Adrenal gland (tissue), 12 donors: Measurements from ENCODE around the gene PPAN. TPM values are rescaled to one million over a fixed set of nuclear protein-coding genes. Genes with fewer than 3 reads are reported as not detected.

Experiments used
- DNase-seq, 7 donors: peaks; one replicate each; pipeline ENCODE4 v3.0.0-alpha.2; 2019 to 2020
- H3K27ac ChIP-seq, 5 donors: fragments of 200-600 bp; sonication (generic) in 4 of 5; 1 replicate in 3 of 5; 2 replicates in 2 of 5; pipeline versions ENCODE4 v1.5.1 to v1.8.0; 2016 to 2020; ENCODE audit warnings: mild to moderate bottlenecking in 1 of 5
- H3K27me3 ChIP-seq: fragments of 200-600 bp; 2 replicates; pipeline ENCODE4 v1.8.0; 2021
- H3K36me3 ChIP-seq, 2 donors: fragments of 200-600 bp; replicated peaks in 1 of 2; 1 replicate in 1 of 2; 2 replicates in 1 of 2; pipeline versions ENCODE4 v1.5.1 to v1.8.0; 2018 to 2022
- H3K4me1 ChIP-seq, 2 donors: fragments of 200-600 bp; replicated peaks in 1 of 2; 1 replicate in 1 of 2; 2 replicates in 1 of 2; pipeline versions ENCODE4 v1.5.1 to v1.8.0; 2018 to 2021
- H3K4me3 ChIP-seq, 4 donors: fragments of 200-600 bp; sonication (generic) in 3 of 4; one replicate each; pipeline ENCODE4 v1.5.1; 2016 to 2018
- H3K9me3 ChIP-seq, 3 donors: fragments of 200-600 bp; sonication (generic) in 1 of 3; replicated peaks in 1 of 3; 1 replicate in 2 of 3; 2 replicates in 1 of 3; pipeline versions ENCODE4 v1.5.1 to v1.8.0; 2016 to 2021
- CTCF ChIP-seq, 6 experiments: fragments of 450-650 bp in 4 of 6; fragments of 200-600 bp in 2 of 6; sonication (generic) in 1 of 6; IDR thresholded peaks; 1 replicate in 5 of 6; 2 replicates in 1 of 6; pipeline versions ENCODE4 v1.5.1 to v1.8.0; 2016 to 2021; ENCODE audit warnings: antibody characterized with exemption in 6 of 6, mild to moderate bottlenecking in 2 of 6, moderate library complexity in 1 of 6
- POLR2A ChIP-seq, 2 donors: fragments of 450-650 bp; IDR thresholded peaks; one replicate each; pipeline ENCODE4 v1.6.1; 2017; ENCODE audit warnings: antibody characterized with exemption in 2 of 2, mild to moderate bottlenecking in 2 of 2, moderate library complexity in 1 of 2
- WGBS, 4 donors: extraction: QIAGEN DNeasy Blood & Tissue Kit in 2 of 4; methylation state at CpG; one replicate each; pipeline versions ENCODE4 v1.1.5 to v1.1.7; 2013 to 2017; 5-methylcytosine and 5-hydroxymethylcytosine counted together
- intact Hi-C, 2 donors: fragments of 100-400 bp; cut with DNase I; formaldehyde crosslinking; loops; one replicate each; pipeline versions ENCODE4 v1.14.1 to v1.15.0; 2022 to 2023
- polyA plus RNA-seq, 3 donors: library from polyadenylated mRNA; stranded (reverse); fragments of 200-250 nt in 2 of 3; fragments of 350-450 nt in 1 of 3; fragmentation: Illumina TruSeq in 1 of 3; extraction: RNeasy Lipid Tissue Mini Kit (QIAGEN cat#74804) in 1 of 3; gene quantifications; one replicate each; pipeline ENCODE4 v1.2.3, GENCODE V29; 2013 to 2014
- total RNA-seq, 9 donors: library from RNA; depleted of rRNA in 4 of 9; stranded (reverse); fragments of >200 nt in 4 of 9; fragments of 120-200 nt in 1 of 9; fragmentation: NEBNext Ultra II Directional in 1 of 9; extraction: Animal tissue kit (Norgen Biotek cat#: 25700) in 1 of 9; gene quantifications; one replicate each; pipeline versions ENCODE4 v1.1.0 to v1.2.4, GENCODE V29; 2013 to 2023
- donor health status: healthy with polysubstance abuse.
- donor health status: Bipolar disorder and iron deficiency.
- donor health status: DM: yes; HTN: yes; CAD: no.
- donor health status: DM: no; HTN: no; CAD: no.
- donor health status: DM: no; HTN: no; CAD: no.
- donor health status: DM: yes; HTN: yes; CAD: no.

PPAN gene
- total and polyA plus RNA-seq, 12 donors, result 18.2 to 98.7 (median 28.8) TPM

DNA sequence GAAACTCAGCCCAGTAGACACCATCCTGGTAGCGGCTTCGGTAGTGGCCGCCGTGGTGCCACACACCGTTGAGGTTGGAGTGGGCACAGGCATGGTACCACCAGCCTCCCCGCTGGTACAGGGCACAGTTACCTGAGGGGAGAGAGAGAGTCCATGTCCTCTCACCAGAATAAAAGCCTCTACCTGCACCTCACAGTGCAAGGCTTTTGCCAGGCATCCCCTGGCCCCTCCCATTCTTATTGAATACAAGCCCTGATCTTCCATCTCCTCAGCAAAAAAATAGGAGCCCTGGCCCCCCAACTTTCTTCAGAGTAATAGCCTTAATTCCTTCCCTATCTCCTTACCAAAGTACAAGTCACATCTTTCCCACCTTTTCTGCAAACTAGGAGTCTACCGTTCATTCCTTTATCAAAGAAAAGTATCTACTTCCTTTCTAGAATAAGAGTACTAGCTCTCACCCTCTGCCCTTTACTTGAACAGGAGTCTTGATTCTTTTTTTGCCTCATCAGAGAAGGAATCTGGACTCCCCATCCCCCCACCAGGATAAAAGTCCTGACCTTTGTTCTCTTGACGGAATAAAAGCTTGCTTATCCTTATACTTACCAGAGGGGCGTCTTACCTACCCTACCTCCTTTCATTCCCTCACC is 13.4 kb upstream of the PPAN start:
- WGBS, 4 donors, result 93 to 98% (median 94%) methylated on average over 9 of the region's 9 CpGs

DNA sequence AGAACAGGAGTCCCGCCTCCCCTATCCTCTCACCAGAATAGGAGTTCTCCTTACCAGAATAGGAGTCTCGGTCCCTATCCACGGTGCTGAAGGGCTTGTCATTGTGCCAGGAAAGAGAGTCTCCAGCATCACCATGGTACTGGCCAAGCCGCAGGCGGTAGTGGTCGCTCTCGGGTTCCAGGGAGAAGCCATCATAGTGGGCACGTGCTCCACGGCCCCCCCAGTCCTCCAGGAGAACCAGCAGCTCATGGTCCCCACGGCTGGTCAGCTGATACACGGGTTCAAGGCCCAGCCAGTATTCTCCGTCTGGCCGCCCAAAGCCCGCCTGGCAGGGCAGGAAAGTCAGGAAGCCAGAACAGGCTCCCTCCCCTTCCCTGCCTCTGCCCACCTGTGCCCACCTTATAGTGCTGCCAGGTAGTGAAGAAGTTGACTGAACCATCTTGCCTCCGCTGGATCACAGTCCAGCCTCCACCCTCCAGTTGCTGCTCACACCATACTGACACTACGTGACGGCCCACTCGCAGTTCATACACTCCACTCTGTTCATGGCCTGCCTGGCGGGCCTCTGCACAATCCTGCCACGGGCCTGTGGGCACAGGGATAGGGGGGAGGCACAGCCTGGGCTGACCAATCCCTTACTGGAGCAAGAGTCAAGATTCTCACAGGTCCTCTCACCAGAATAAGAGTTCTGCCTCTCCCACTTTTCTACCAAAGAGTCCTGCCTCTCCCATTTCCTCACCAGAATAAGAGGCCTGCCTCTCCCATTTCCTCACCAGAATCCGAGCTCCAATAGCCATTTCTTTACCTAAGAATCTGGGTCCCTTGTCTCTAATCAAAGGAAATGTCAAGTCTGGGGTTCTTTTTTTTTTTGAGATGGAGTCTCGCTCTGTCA is 12.6 kb upstream of the PPAN start:
- no peak overlapping the region for H3K4me3 ChIP-seq
- intact Hi-C loops, result no loop called here
- no peaks in the 10 kb centered on the region for H3K27me3 ChIP-seq
- 85 to 91% (median 89%) methylated on average over 11 to 22 of the region's 22 CpGs for WGBS, 4 donors
- H3K4me1 ChIP-seq, result peaks cover 8 to 13% of the 10 kb centered on the region in 2 donors
- H3K27ac ChIP-seq, result no peak overlapping the region
- H3K36me3 ChIP-seq, result peaks cover 0 to 35% of the 10 kb centered on the region in 2 donors
- DNase-seq, result peak in 4 of 7 donors; percentile 15 to 58 (median 30)
- no peak for TF ChIP-seq POLR2A (IDR thresholded peaks at IDR 0.05)
- no peak for TF ChIP-seq CTCF (IDR thresholded peaks at IDR 0.05)
- H3K9me3 ChIP-seq, result no peaks in the 10 kb centered on the region

More for the DNA sequence above, 13.4 kb upstream of the PPAN start:
- Histone ChIP-seq H3K9me3 (no peaks in the 10 kb centered on the region), H3K27ac (no peak overlapping the region), H3K4me3 (no peak overlapping the region), H3K36me3 (peaks cover 0 to 35% of the 10 kb centered on the region in 2 donors), H3K4me1 (peaks cover 8 to 13% of the 10 kb centered on the region in 2 donors), H3K27me3 (no peaks in the 10 kb centered on the region)
- TF ChIP-seq CTCF (IDR thresholded peaks at IDR 0.05) (no peak), POLR2A (IDR thresholded peaks at IDR 0.05) (no peak)
- DNase-seq, result no peak
- intact Hi-C loops, result no loop called here

- peaks cover 0 to 21% of the 10 kb centered on the region in 2 donors for H3K36me3 ChIP-seq
- peak overlapping the region in 1 of 4 donors; percentile 48 for H3K4me3 ChIP-seq
- H3K27me3 ChIP-seq, result no peaks in the 10 kb centered on the region
- peaks cover 8 to 13% of the 10 kb centered on the region in 2 donors for H3K4me1 ChIP-seq
- TF ChIP-seq POLR2A (IDR thresholded peaks at IDR 0.05), result no peak
- no peak for TF ChIP-seq CTCF (IDR thresholded peaks at IDR 0.05)
- 25 to 29% (median 27%) methylated on average over 6 to 7 of the region's 7 CpGs for WGBS, 4 donors
- no peak for DNase-seq
- intact Hi-C loops, result no loop called here
- H3K9me3 ChIP-seq, result no peaks in the 10 kb centered on the region
- H3K27ac ChIP-seq, result peak overlapping the region; percentile 78 to 95 (median 85)
Measured at GRCh38 chr19:10095622-10095947, 10.6 kb upstream of the PPAN start.

DNA sequence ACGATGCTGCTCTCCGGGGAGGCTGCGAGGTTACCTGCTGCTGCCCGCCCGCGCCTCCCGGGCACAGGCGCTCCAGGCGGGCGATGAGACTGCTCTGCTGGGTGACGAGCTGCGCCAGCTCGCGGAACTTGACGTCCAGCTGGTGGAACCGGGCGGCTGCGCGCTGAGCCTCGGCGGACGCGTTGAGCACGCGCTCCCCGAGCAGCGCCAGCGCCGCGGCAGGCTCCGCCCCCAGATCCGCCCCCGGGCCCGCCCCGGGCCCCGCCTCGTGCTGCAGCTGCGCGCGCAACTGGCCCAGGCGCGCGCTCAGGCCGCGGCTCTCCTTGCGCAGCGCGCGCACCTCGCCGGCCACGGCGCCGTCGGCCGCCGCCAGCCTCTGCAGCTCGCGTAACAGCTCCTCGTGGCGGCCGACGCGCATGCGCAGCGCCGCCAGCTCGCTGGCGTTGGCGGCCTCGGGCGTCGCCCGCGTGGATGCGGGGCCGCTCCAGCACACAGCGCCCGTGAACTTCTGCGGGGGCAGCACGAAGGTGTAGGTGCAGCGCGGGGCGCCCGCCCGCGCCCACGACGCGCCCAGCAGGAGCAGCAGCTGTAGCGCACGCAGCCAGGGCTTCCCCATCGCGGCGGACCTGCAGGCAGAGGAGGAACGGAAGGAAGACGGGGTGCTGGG is 10.1 kb upstream of the PPAN start:
- Histone ChIP-seq H3K4me3 (peak overlapping the region in 3 of 4 donors; percentile 23 to 48 (median 40)), H3K36me3 (peaks cover 0 to 16% of the 10 kb centered on the region in 2 donors), H3K27ac (peak overlapping the region; percentile 78 to 95 (median 85)), H3K27me3 (no peaks in the 10 kb centered on the region), H3K9me3 (no peaks in the 10 kb centered on the region), H3K4me1 (peaks cover 8 to 13% of the 10 kb centered on the region in 2 donors)
- intact Hi-C loops, result no loop called here
- 1% methylated on average over 76 to 97 of the region's 97 CpGs; no CpG with 5 or more reads in 2 of the 4 donors for WGBS, 4 donors
- TF ChIP-seq CTCF (IDR thresholded peaks at IDR 0.05) (peak in 1 of 6 experiments; percentile 26), POLR2A (IDR thresholded peaks at IDR 0.05) (peak; percentile 55 to 92)
- peak; percentile 92 to 96 (median 94) for DNase-seq
